T-helper 1 cell treated with Interleukin-12 subunit alpha and Interleukin-12 subunit beta and Interleukin-4 antibody, amounts not matched to agents 30 μg/mL and 1 μg/mL, for 36 hours (primary cell): ENCODE data around the gene AMZ1.

Experiments used
- H3K27ac Mint-ChIP-seq: one replicate; pipeline ENCODE4 v1.8.0; 2021; ENCODE audit warnings: mild to moderate bottlenecking, mixed read lengths
- H3K27me3 Mint-ChIP-seq: one replicate; pipeline ENCODE4 v1.8.0; 2021; ENCODE audit warnings: low read depth, mixed read lengths
- H3K36me3 Mint-ChIP-seq: one replicate; pipeline ENCODE4 v1.8.0; 2021; ENCODE audit warnings: low read depth, mixed read lengths
- H3K4me1 Mint-ChIP-seq: one replicate; pipeline ENCODE4 v1.8.0; 2021; ENCODE audit warnings: low read depth, mixed read lengths
- H3K4me3 Mint-ChIP-seq: one replicate; pipeline ENCODE4 v1.8.0; 2021; ENCODE audit warnings: mild to moderate bottlenecking, moderate library complexity, mixed read lengths
- H3K9me3 Mint-ChIP-seq: one replicate; pipeline ENCODE4 v1.8.0; 2021; ENCODE audit warnings: mixed read lengths

The AMZ1 gene

GRCh38 chr7:2646680-2647571 lies 41.1 kb upstream of the AMZ1 start:
- no peaks in the 10 kb centered on the region for H3K27me3 Mint-ChIP-seq
- H3K36me3 Mint-ChIP-seq, result no peaks in the 10 kb centered on the region
- peaks cover 10% of the 10 kb centered on the region for H3K4me1 Mint-ChIP-seq
- no peaks in the 10 kb centered on the region for H3K9me3 Mint-ChIP-seq
- no peak overlapping the region for H3K27ac Mint-ChIP-seq
- H3K4me3 Mint-ChIP-seq, result no peak overlapping the region

DNA sequence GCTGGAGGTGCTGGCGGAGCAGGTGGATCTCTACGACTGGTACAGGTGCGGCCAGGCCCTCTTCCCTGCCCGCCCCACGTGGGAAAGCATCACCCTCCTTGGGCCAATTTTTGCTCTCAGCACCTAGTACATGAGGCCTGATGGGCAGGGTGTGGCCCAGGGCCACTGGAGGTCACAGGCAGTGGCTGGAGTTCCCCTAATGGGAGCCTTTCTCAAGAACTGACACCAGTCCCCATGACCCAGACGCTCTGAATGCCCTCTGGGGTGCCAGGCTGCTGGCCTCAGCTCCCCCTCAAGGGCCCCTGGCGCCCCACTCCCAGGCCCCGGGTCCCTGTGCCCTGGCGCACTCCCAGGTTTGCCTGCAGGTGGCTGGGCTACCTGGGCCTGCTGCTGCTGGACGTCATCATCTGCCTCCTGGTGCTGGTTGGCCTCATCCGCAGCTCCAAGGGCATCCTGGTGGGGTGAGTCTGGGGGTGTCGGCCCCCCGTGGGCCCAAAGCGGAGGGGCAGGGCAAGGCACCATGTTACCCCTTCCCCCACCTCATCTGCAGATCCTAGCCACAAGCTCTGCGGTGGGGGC lies 40.3 kb upstream of the AMZ1 start:
- Mint-ChIP-seq H3K36me3 (no peaks in the 10 kb centered on the region), H3K9me3 (no peaks in the 10 kb centered on the region), H3K27ac (no peak overlapping the region), H3K4me3 (no peak overlapping the region), H3K4me1 (peaks cover 10% of the 10 kb centered on the region), H3K27me3 (no peaks in the 10 kb centered on the region)

GRCh38 chr7:2649139-2649838 lies 38.7 kb upstream of the AMZ1 start:
- Mint-ChIP-seq H3K9me3 (no peaks in the 10 kb centered on the region), H3K27me3 (no peaks in the 10 kb centered on the region), H3K27ac (no peak overlapping the region), H3K4me1 (peaks cover 10% of the 10 kb centered on the region), H3K36me3 (no peaks in the 10 kb centered on the region), H3K4me3 (no peak overlapping the region)

GRCh38 chr7:2649991-2650390 lies 38.0 kb upstream of the AMZ1 start:
- Mint-ChIP-seq H3K9me3 (no peaks in the 10 kb centered on the region), H3K4me1 (peaks cover 8% of the 10 kb centered on the region), H3K4me3 (no peak overlapping the region), H3K36me3 (no peaks in the 10 kb centered on the region), H3K27me3 (no peaks in the 10 kb centered on the region), H3K27ac (no peak overlapping the region)

- no peaks in the 10 kb centered on the region for H3K36me3 Mint-ChIP-seq
- H3K27ac Mint-ChIP-seq, result no peak overlapping the region
Observed at GRCh38 chr7:2650451-2650850, 37.6 kb upstream of the AMZ1 start.

GRCh38 chr7:2651336-2651735 lies 36.7 kb upstream of the AMZ1 start:
- Mint-ChIP-seq H3K4me3 (no peak overlapping the region), H3K27me3 (no peaks in the 10 kb centered on the region), H3K4me1 (no peaks in the 10 kb centered on the region), H3K36me3 (no peaks in the 10 kb centered on the region), H3K9me3 (no peaks in the 10 kb centered on the region), H3K27ac (no peak overlapping the region)

More at GRCh38 chr7:2650451-2650850, 37.6 kb upstream of the AMZ1 start:
- no peak overlapping the region for H3K4me3 Mint-ChIP-seq
- H3K27me3 Mint-ChIP-seq, result no peaks in the 10 kb centered on the region
- peaks cover 3% of the 10 kb centered on the region for H3K4me1 Mint-ChIP-seq
- no peaks in the 10 kb centered on the region for H3K9me3 Mint-ChIP-seq

GRCh38 chr7:2651847-2652735 lies 35.9 kb upstream of the AMZ1 start:
- no peak overlapping the region for H3K4me3 Mint-ChIP-seq
- no peaks in the 10 kb centered on the region for H3K4me1 Mint-ChIP-seq
- H3K9me3 Mint-ChIP-seq, result no peaks in the 10 kb centered on the region
- no peak overlapping the region for H3K27ac Mint-ChIP-seq
- H3K27me3 Mint-ChIP-seq, result no peaks in the 10 kb centered on the region
- H3K36me3 Mint-ChIP-seq, result no peaks in the 10 kb centered on the region

GRCh38 chr7:2652736-2653060 lies 35.3 kb upstream of the AMZ1 start:
- Mint-ChIP-seq H3K27me3 (no peaks in the 10 kb centered on the region), H3K4me3 (no peak overlapping the region), H3K9me3 (no peaks in the 10 kb centered on the region), H3K36me3 (no peaks in the 10 kb centered on the region), H3K4me1 (no peaks in the 10 kb centered on the region), H3K27ac (no peak overlapping the region)

DNA sequence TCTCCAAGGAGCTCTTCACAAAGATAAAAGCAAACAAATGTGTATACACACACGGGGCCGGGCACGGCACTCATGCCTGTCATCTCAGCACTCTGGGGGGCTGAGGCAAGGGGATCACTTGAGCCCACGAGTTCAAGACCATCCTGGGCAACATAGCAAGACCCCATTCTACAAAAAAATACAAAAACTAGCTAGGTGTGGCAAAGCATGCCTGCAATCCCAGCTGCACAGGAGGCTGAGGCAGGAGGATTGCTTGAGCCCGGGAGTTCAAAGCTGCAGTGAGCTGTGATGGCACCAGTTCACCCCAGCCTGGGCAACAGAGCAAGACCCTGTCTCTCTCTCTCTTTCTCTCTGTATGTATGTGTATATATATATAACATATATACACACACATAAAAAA lies 33.9 kb upstream of the AMZ1 start:
- Mint-ChIP-seq H3K4me1 (no peaks in the 10 kb centered on the region), H3K27me3 (no peaks in the 10 kb centered on the region), H3K4me3 (no peak overlapping the region), H3K27ac (no peak overlapping the region), H3K9me3 (no peaks in the 10 kb centered on the region), H3K36me3 (no peaks in the 10 kb centered on the region)

GRCh38 chr7:2655870-2656614 lies 32.0 kb upstream of the AMZ1 start:
- no peaks in the 10 kb centered on the region for H3K36me3 Mint-ChIP-seq
- H3K9me3 Mint-ChIP-seq, result no peaks in the 10 kb centered on the region
- H3K27ac Mint-ChIP-seq, result no peak overlapping the region
- no peaks in the 10 kb centered on the region for H3K4me1 Mint-ChIP-seq
- H3K4me3 Mint-ChIP-seq, result no peak overlapping the region
- H3K27me3 Mint-ChIP-seq, result no peaks in the 10 kb centered on the region

GRCh38 chr7:2657208-2657607 lies 30.8 kb upstream of the AMZ1 start:
- H3K4me1 Mint-ChIP-seq, result no peaks in the 10 kb centered on the region

GRCh38 chr7:2657920-2658671 lies 29.9 kb upstream of the AMZ1 start:
- no peaks in the 10 kb centered on the region for H3K36me3 Mint-ChIP-seq
- H3K9me3 Mint-ChIP-seq, result no peaks in the 10 kb centered on the region

More at GRCh38 chr7:2657208-2657607, 30.8 kb upstream of the AMZ1 start:
- Mint-ChIP-seq H3K36me3 (no peaks in the 10 kb centered on the region), H3K27ac (no peak overlapping the region), H3K27me3 (no peaks in the 10 kb centered on the region), H3K4me3 (no peak overlapping the region), H3K9me3 (no peaks in the 10 kb centered on the region)

GRCh38 chr7:2658941-2659340 lies 29.1 kb upstream of the AMZ1 start:
- H3K27ac Mint-ChIP-seq, result no peak overlapping the region
- H3K4me1 Mint-ChIP-seq, result no peaks in the 10 kb centered on the region
- no peaks in the 10 kb centered on the region for H3K27me3 Mint-ChIP-seq
- no peak overlapping the region for H3K4me3 Mint-ChIP-seq
- H3K36me3 Mint-ChIP-seq, result no peaks in the 10 kb centered on the region
- H3K9me3 Mint-ChIP-seq, result no peaks in the 10 kb centered on the region

More at GRCh38 chr7:2657920-2658671, 29.9 kb upstream of the AMZ1 start:
- Mint-ChIP-seq H3K4me3 (no peak overlapping the region), H3K4me1 (no peaks in the 10 kb centered on the region), H3K27ac (no peak overlapping the region), H3K27me3 (no peaks in the 10 kb centered on the region)
